H1 (cell line): ENCODE measurements around the gene HOGA1.

Source experiments
- EZH2 ChIP-seq: fragments of 200-600 bp; sonication (generic); IDR thresholded peaks from 2 replicates; pipeline ENCODE4 v1.7.1; 2012; ENCODE audit warnings: low read depth, mild to moderate bottlenecking, moderate library complexity, low read length, inconsistent platforms; ENCODE audit not compliant: severe bottlenecking
- FOSL1 ChIP-seq: IDR thresholded peaks from 2 replicates; pipeline ENCODE4 v1.6.1; 2011; ENCODE audit warnings: mild to moderate bottlenecking, low read depth, low read length, moderate library complexity; ENCODE audit not compliant: insufficient read depth
- JUND ChIP-seq: IDR thresholded peaks from 2 replicates; pipeline ENCODE4 v1.6.1; 2011; ENCODE audit warnings: mild to moderate bottlenecking, improper control_type of control experiment, low read length
- KDM4A ChIP-seq: IDR thresholded peaks from one replicate; pipeline ENCODE4 v1.7.1; 2012; ENCODE audit warnings: low read depth, mild to moderate bottlenecking, moderate library complexity, low read length, inconsistent platforms; ENCODE audit not compliant: severe bottlenecking
- MAX ChIP-seq: IDR thresholded peaks from 2 replicates; pipeline ENCODE4 v1.6.1; 2012; ENCODE audit warnings: inconsistent platforms
- POLR2A ChIP-seq, 2 experiments: IDR thresholded peaks; 1 replicate in 1 of 2; 2 replicates in 1 of 2; pipeline ENCODE4 v1.6.1; 2011; ENCODE audit warnings: low read depth in 2 of 2, low read length in 2 of 2, mild to moderate bottlenecking in 2 of 2; ENCODE audit errors: control extremely low read depth in 1 of 2
- RFX5 ChIP-seq: IDR thresholded peaks from 2 replicates; pipeline ENCODE4 v1.6.1; 2011; ENCODE audit warnings: low read depth, low read length, improper control_type of control experiment, borderline replicate concordance
- SP1 ChIP-seq: IDR thresholded peaks from 2 replicates; pipeline ENCODE4 v1.6.1; 2011; ENCODE audit warnings: low read depth, low read length
- SRF ChIP-seq: IDR thresholded peaks from 2 replicates; pipeline ENCODE4 v1.6.1; 2011; ENCODE audit warnings: mild to moderate bottlenecking, low read depth, low read length, moderate library complexity
- TAF1 ChIP-seq: IDR thresholded peaks from 2 replicates; pipeline ENCODE4 v1.6.1; 2011; ENCODE audit warnings: mild to moderate bottlenecking, low read depth, low read length
- USF2 ChIP-seq: IDR thresholded peaks from 2 replicates; pipeline ENCODE4 v1.6.1; 2011; ENCODE audit warnings: low read length, improper control_type of control experiment
- TF ChIP-seq, protein P1 (sequence below), 3 experiments: IDR thresholded peaks; 1 replicate in 2 of 3; 2 replicates in 1 of 3; pipeline versions ENCODE4 v1.5.1 to v1.6.1; 2011; ENCODE audit warnings: low read length in 3 of 3, mild to moderate bottlenecking in 3 of 3, inconsistent platforms in 2 of 3, low read depth in 1 of 3, moderate library complexity in 1 of 3; ENCODE audit not compliant: insufficient read depth in 1 of 3; ENCODE audit errors: control extremely low read depth in 1 of 3
- TF ChIP-seq, protein P2 (sequence below): IDR thresholded peaks from 2 replicates; pipeline ENCODE4 v1.6.1; 2012; ENCODE audit warnings: low read length, inconsistent platforms

DNA sequence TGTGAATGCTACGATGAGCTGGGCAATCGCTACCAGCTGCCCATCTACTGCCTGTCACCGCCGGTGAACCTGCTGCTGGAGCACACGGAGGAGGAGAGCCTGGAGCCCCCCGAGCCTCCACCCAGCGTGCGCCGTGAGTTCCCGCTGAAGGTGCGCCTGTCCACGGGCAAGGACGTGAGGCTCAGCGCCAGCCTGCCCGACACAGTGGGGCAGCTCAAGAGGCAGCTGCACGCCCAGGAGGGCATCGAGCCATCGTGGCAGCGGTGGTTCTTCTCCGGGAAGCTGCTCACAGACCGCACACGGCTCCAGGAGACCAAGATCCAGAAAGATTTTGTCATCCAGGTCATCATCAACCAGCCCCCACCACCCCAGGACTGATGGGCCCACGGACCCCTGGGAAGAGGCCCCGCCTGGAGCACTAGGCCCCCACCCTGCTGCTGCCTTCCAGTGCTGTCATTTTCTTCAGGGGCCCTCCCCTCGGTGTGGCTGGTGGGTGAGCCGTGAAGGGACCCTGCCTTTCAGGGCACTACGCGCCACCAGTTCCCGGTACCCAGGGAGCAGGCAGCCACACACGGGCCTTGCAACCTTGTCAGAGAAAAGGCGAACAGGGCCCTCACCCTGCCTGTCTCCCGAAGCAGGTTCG, 13.9 kb upstream of the HOGA1 start:
- TF ChIP-seq USF2: no peak
- TF ChIP-seq KDM4A: no peak
- no peak for TF ChIP-seq MAX
- TF ChIP-seq RFX5: no peak
- no peak for TF ChIP-seq JUND
- TF ChIP-seq TAF1: no peak
- TF ChIP-seq, protein P1, sequence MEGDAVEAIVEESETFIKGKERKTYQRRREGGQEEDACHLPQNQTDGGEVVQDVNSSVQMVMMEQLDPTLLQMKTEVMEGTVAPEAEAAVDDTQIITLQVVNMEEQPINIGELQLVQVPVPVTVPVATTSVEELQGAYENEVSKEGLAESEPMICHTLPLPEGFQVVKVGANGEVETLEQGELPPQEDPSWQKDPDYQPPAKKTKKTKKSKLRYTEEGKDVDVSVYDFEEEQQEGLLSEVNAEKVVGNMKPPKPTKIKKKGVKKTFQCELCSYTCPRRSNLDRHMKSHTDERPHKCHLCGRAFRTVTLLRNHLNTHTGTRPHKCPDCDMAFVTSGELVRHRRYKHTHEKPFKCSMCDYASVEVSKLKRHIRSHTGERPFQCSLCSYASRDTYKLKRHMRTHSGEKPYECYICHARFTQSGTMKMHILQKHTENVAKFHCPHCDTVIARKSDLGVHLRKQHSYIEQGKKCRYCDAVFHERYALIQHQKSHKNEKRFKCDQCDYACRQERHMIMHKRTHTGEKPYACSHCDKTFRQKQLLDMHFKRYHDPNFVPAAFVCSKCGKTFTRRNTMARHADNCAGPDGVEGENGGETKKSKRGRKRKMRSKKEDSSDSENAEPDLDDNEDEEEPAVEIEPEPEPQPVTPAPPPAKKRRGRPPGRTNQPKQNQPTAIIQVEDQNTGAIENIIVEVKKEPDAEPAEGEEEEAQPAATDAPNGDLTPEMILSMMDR (IDR thresholded peaks at IDR 0.05; ENCODE audit: control extremely low read depth in 1 of 3, insufficient read depth in 1 of 3, low read depth in 1 of 3, low read length in 3 of 3): no peak
- no peak for TF ChIP-seq SRF
- TF ChIP-seq SP1: no peak
- TF ChIP-seq POLR2A (IDR thresholded peaks at IDR 0.05; ENCODE audit: control extremely low read depth in 1 of 2, low read depth in 2 of 2, low read length in 2 of 2): no peak
- TF ChIP-seq EZH2: no peak
- no peak for TF ChIP-seq FOSL1
- TF ChIP-seq, protein P2, sequence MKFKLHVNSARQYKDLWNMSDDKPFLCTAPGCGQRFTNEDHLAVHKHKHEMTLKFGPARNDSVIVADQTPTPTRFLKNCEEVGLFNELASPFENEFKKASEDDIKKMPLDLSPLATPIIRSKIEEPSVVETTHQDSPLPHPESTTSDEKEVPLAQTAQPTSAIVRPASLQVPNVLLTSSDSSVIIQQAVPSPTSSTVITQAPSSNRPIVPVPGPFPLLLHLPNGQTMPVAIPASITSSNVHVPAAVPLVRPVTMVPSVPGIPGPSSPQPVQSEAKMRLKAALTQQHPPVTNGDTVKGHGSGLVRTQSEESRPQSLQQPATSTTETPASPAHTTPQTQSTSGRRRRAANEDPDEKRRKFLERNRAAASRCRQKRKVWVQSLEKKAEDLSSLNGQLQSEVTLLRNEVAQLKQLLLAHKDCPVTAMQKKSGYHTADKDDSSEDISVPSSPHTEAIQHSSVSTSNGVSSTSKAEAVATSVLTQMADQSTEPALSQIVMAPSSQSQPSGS: no peak
